KMS-11 (cell line): ENCODE results near the gene UBASH3A.

ENCODE experiments used
- H2AFZ ChIP-seq: fragments of 200-600 bp; sonication (generic); 2 replicates; pipeline ENCODE4 v1.6.1; 2016; ENCODE audit warnings: antibody characterized with exemption, mixed run types, low read depth
- H3K27ac ChIP-seq: fragments of 200-600 bp; sonication (generic); 2 replicates; pipeline ENCODE4 v1.6.1; 2016; ENCODE audit warnings: mild to moderate bottlenecking, mixed run types
- H3K27me3 ChIP-seq: fragments of 200-600 bp; sonication (generic); 2 replicates; pipeline ENCODE4 v1.6.1; 2017; ENCODE audit warnings: mild to moderate bottlenecking, low read depth, mixed run types, moderate library complexity; ENCODE audit not compliant: insufficient read depth
- H3K36me3 ChIP-seq: fragments of 200-600 bp; sonication (generic); 2 replicates; pipeline ENCODE4 v1.6.1; 2017; ENCODE audit warnings: mild to moderate bottlenecking, mixed run types; ENCODE audit not compliant: insufficient read depth
- H3K4me1 ChIP-seq: fragments of 200-600 bp; sonication (generic); 2 replicates; pipeline ENCODE4 v1.6.1; 2016; ENCODE audit warnings: mild to moderate bottlenecking, low read depth, mixed run types; ENCODE audit not compliant: poor library complexity, severe bottlenecking
- H3K4me2 ChIP-seq: fragments of 200-600 bp; sonication (generic); 2 replicates; pipeline ENCODE4 v1.7.0; 2016; ENCODE audit warnings: mild to moderate bottlenecking, mixed run types
- H3K4me3 ChIP-seq: fragments of 200-600 bp; sonication (generic); IDR thresholded peaks from 2 replicates; pipeline ENCODE4 v1.6.1; 2017; ENCODE audit warnings: low read depth, low read length, mixed read lengths; ENCODE audit not compliant: insufficient read depth
- H3K79me2 ChIP-seq: fragments of 200-600 bp; sonication (generic); 2 replicates; pipeline ENCODE4 v1.6.1; 2016; ENCODE audit warnings: low read depth, mixed run types; ENCODE audit not compliant: insufficient read depth
- H3K9ac ChIP-seq: fragments of 200-600 bp; sonication (generic); 2 replicates; pipeline ENCODE4 v1.6.1; 2016; ENCODE audit warnings: mild to moderate bottlenecking, mixed run types
- H4K20me1 ChIP-seq: fragments of 200-600 bp; sonication (generic); 2 replicates; pipeline ENCODE4 v1.6.1; 2016; ENCODE audit warnings: mild to moderate bottlenecking, mixed run types; ENCODE audit not compliant: insufficient read depth
- TF ChIP-seq, protein P1 (sequence below): fragments of 200-600 bp; sonication (generic); conservative IDR thresholded peaks from 2 replicates; pipeline ENCODE4 v1.6.1; 2017; ENCODE audit warnings: low read depth, mild to moderate bottlenecking, antibody characterized with exemption, low read length, moderate library complexity, mixed read lengths

The UBASH3A gene

DNA sequence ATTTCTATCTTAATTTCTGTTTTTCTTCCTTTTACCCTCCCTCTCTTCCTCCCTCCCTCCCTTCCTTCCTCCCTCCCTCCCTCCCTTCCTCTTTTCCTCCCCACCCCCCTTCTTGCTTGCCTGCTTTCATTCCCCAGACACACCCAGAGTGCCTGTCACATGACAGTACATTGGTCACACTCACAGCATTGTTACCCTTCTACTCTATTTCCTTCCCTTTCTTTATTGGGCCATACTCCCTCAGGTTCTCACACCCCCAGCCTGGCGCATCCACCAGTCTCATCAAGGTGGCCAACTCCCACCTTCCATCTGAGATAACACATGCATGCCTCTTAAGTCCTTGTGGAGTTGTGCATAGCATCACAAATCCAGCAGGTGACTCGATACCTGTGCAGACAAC is 18.7 kb upstream of the UBASH3A start:
- TF ChIP-seq, protein P1, sequence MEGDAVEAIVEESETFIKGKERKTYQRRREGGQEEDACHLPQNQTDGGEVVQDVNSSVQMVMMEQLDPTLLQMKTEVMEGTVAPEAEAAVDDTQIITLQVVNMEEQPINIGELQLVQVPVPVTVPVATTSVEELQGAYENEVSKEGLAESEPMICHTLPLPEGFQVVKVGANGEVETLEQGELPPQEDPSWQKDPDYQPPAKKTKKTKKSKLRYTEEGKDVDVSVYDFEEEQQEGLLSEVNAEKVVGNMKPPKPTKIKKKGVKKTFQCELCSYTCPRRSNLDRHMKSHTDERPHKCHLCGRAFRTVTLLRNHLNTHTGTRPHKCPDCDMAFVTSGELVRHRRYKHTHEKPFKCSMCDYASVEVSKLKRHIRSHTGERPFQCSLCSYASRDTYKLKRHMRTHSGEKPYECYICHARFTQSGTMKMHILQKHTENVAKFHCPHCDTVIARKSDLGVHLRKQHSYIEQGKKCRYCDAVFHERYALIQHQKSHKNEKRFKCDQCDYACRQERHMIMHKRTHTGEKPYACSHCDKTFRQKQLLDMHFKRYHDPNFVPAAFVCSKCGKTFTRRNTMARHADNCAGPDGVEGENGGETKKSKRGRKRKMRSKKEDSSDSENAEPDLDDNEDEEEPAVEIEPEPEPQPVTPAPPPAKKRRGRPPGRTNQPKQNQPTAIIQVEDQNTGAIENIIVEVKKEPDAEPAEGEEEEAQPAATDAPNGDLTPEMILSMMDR: no peak
- H3K79me2 ChIP-seq: no peaks in the 10 kb centered on the region
- H3K36me3 ChIP-seq: no peaks in the 10 kb centered on the region
- no peak overlapping the region for H3K27ac ChIP-seq
- peaks cover 33% of the 10 kb centered on the region for H3K27me3 ChIP-seq
- no peak overlapping the region for H3K4me2 ChIP-seq
- no peaks in the 10 kb centered on the region for H3K4me1 ChIP-seq
- no peaks in the 10 kb centered on the region for H4K20me1 ChIP-seq
- no peak overlapping the region for H3K4me3 ChIP-seq
- H2AFZ ChIP-seq: no peak overlapping the region
- H3K9ac ChIP-seq: no peak overlapping the region

DNA sequence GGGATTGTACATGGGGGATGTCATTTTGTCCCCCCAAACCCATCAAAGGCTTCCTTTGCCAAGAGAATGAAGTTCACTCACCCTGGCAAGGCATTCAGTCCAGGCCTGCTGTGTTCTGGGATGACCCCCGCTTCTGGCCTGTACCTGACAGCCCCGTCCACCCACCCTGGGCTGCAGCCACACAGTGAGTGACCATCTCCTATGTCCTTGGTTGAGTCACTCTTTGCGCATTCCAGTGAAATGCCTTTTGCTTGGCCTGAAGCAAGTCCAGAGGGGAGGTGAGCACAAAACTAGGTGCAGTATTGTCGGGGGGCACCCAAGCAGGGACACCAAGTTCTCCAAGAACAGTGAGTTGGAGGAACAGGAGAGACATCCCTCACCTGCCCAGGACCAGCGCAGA is 18.1 kb upstream of the UBASH3A start:
- H3K4me1 ChIP-seq: no peaks in the 10 kb centered on the region
- H4K20me1 ChIP-seq: no peaks in the 10 kb centered on the region
- no peak overlapping the region for H2AFZ ChIP-seq
- TF ChIP-seq, protein P1: no peak
- peaks cover 31% of the 10 kb centered on the region; the same call in 1 of the 2 replicates for H3K27me3 ChIP-seq
- no peak overlapping the region for H3K4me2 ChIP-seq
- H3K36me3 ChIP-seq: no peaks in the 10 kb centered on the region
- no peak overlapping the region for H3K9ac ChIP-seq
- no peak overlapping the region for H3K4me3 ChIP-seq
- no peaks in the 10 kb centered on the region for H3K79me2 ChIP-seq
- H3K27ac ChIP-seq: no peak overlapping the region

DNA sequence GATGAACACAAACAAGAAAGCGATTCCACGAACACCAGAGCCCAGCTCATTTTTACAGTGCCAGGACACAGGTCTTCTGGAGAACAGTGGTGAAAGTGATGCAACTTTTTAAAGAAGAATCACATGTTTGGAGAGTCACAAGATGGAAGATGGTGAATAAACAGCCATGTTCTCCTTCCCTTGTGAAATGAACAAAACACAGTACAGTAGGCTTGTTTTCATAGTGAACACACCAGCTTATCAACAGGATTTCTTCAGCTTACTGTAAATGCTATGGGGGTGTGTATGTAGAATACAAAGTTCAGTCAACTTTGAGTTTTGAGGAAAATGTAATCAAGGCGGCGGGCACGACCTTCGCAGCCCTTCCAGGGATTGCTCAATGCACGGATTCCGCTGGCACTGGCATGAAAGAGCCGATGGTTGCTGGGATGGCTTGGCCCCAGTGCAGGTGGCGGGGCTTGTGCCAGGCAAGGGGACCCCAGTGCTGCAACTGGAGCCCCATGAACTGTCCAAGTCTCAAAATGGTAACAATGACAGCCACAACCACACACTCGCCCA is 17.6 kb upstream of the UBASH3A start:
- no peak overlapping the region for H3K4me2 ChIP-seq
- H4K20me1 ChIP-seq: no peaks in the 10 kb centered on the region
- TF ChIP-seq, protein P1: no peak
- no peaks in the 10 kb centered on the region for H3K36me3 ChIP-seq
- no peak overlapping the region for H3K27ac ChIP-seq
- H3K4me3 ChIP-seq: no peak overlapping the region
- H3K4me1 ChIP-seq: no peaks in the 10 kb centered on the region
- H2AFZ ChIP-seq: no peak overlapping the region
- no peak overlapping the region for H3K9ac ChIP-seq
- H3K79me2 ChIP-seq: no peaks in the 10 kb centered on the region
- peaks cover 31% of the 10 kb centered on the region; the same call in 1 of the 2 replicates for H3K27me3 ChIP-seq

DNA sequence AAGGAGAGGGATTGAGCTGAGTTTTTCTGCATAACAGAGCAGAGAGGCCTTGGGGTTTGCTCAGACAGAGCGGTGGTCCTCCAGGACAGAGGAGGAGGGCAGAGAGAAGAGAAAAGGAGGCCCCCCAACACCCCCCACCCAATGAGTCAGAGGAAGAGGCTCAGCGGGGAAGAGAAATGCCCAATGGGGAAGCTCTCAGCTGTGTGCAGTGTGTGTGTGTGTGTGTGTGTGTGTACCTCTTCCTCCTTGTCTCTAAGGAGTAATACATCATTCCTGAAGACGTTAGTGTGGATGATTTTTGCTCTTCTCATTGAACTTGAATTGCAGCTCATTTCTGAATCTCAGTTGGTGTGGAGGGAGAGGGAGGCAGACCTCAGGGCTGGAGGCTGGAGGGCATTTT is 16.5 kb upstream of the UBASH3A start:
- H3K79me2 ChIP-seq: no peaks in the 10 kb centered on the region
- H3K4me3 ChIP-seq: no peak overlapping the region
- no peak overlapping the region for H3K9ac ChIP-seq
- no peak overlapping the region for H3K27ac ChIP-seq
- TF ChIP-seq, protein P1: no peak
- no peaks in the 10 kb centered on the region for H3K36me3 ChIP-seq
- peaks cover 39% of the 10 kb centered on the region; the same call in 1 of the 2 replicates for H3K27me3 ChIP-seq
- no peak overlapping the region for H3K4me2 ChIP-seq
- H3K4me1 ChIP-seq: no peaks in the 10 kb centered on the region
- H4K20me1 ChIP-seq: no peaks in the 10 kb centered on the region
- H2AFZ ChIP-seq: no peak overlapping the region
